ENCODE measurements around the gene ATF7IP2.
"Not testable (repeated sequence)": the region's sequence is repeated elsewhere in the genome, so short reads cannot be mapped to it uniquely, and the experiment has no call there.

Gene ATF7IP2

GRCh38 chr16:10362077-10362863 lies 23.6 kb upstream of the ATF7IP2 start:
- peak; percentile 23 to 76 for DNase-seq (ENCODE audit: low read depth in 1 of 2, low spot score in 1 of 2)
- H3K27ac ChIP-seq (replicated peaks) = peak overlapping the region; percentile 40
- peak; percentile 61; the same call in 1 of the 2 replicates for TF ChIP-seq POLR2AphosphoS5 (IDR thresholded peaks at IDR 0.05; ENCODE audit: low read depth)
- TF ChIP-seq CTCF (IDR thresholded peaks at IDR 0.05; ENCODE audit: insufficient read depth, low read length) = no peak
- peak; percentile 40; the same call in 1 of the 2 replicates for TF ChIP-seq SPI1 (IDR thresholded peaks at IDR 0.05; ENCODE audit: borderline replicate concordance, low read depth)
- no peaks in the 10 kb centered on the region for H3K27me3 ChIP-seq (ENCODE audit: insufficient read depth, poor library complexity, severe bottlenecking)
- no peak overlapping the region for H3K4me3 ChIP-seq (replicated peaks; ENCODE audit: insufficient read depth, low read length)

GRCh38 chr16:10362864-10363197 lies 23.0 kb upstream of the ATF7IP2 start:
- not testable (repeated sequence) for H3K27ac ChIP-seq (replicated peaks)

GRCh38 chr16:10366619-10367018 lies 19.2 kb upstream of the ATF7IP2 start:
- DNase-seq (ENCODE audit: low read depth in 1 of 2, low spot score in 1 of 2); H3K27me3 ChIP-seq (ENCODE audit: insufficient read depth, poor library complexity, severe bottlenecking); H3K27ac ChIP-seq (replicated peaks); H3K4me3 ChIP-seq (replicated peaks; ENCODE audit: insufficient read depth, low read length): not testable (repeated sequence)

More at GRCh38 chr16:10362864-10363197, 23.0 kb upstream of the ATF7IP2 start:
- H3K27me3 ChIP-seq (ENCODE audit: insufficient read depth, poor library complexity, severe bottlenecking); H3K4me3 ChIP-seq (replicated peaks; ENCODE audit: insufficient read depth, low read length); DNase-seq (ENCODE audit: low read depth in 1 of 2, low spot score in 1 of 2): not testable (repeated sequence)

GRCh38 chr16:10367616-10368188 lies 18.2 kb upstream of the ATF7IP2 start:
- H3K27me3 ChIP-seq (ENCODE audit: insufficient read depth, poor library complexity, severe bottlenecking) = no peaks in the 10 kb centered on the region
- no peak overlapping the region for H3K27ac ChIP-seq (replicated peaks)
- H3K4me3 ChIP-seq (replicated peaks; ENCODE audit: insufficient read depth, low read length) = no peak overlapping the region
- no peak for DNase-seq (ENCODE audit: low read depth in 1 of 2, low spot score in 1 of 2)
- no peak for TF ChIP-seq GABPA (IDR thresholded peaks at IDR 0.05; ENCODE audit: low read depth)

GRCh38 chr16:10368969-10369551 lies 16.8 kb upstream of the ATF7IP2 start:
- Histone ChIP-seq H3K27me3 (ENCODE audit: insufficient read depth, poor library complexity, severe bottlenecking) (no peaks in the 10 kb centered on the region), H3K4me3 (replicated peaks; ENCODE audit: insufficient read depth, low read length) (no peak overlapping the region), H3K27ac (replicated peaks) (no peak overlapping the region)
- no peak for TF ChIP-seq CTCF (IDR thresholded peaks at IDR 0.05; ENCODE audit: insufficient read depth, low read length)
- TF ChIP-seq GABPA (IDR thresholded peaks at IDR 0.05; ENCODE audit: low read depth) = no peak
- no peak for TF ChIP-seq REST (IDR thresholded peaks at IDR 0.05; ENCODE audit: insufficient replicate concordance, low read depth)
- TF ChIP-seq SPI1 (IDR thresholded peaks at IDR 0.05; ENCODE audit: borderline replicate concordance, low read depth) = no peak
- TF ChIP-seq POLR2AphosphoS5 (IDR thresholded peaks at IDR 0.05; ENCODE audit: low read depth) = no peak
- DNase-seq (ENCODE audit: low read depth in 1 of 2, low spot score in 1 of 2) = no peak

GRCh38 chr16:10370096-10370726 lies 15.7 kb upstream of the ATF7IP2 start:
- no peaks in the 10 kb centered on the region for H3K27me3 ChIP-seq (ENCODE audit: insufficient read depth, poor library complexity, severe bottlenecking)
- H3K27ac ChIP-seq (replicated peaks) = no peak overlapping the region
- TF ChIP-seq POLR2AphosphoS5 (IDR thresholded peaks at IDR 0.05; ENCODE audit: low read depth) = no peak
- TF ChIP-seq GABPA (IDR thresholded peaks at IDR 0.05; ENCODE audit: low read depth) = no peak
- TF ChIP-seq SPI1 (IDR thresholded peaks at IDR 0.05; ENCODE audit: borderline replicate concordance, low read depth) = no peak
- no peak for TF ChIP-seq REST (IDR thresholded peaks at IDR 0.05; ENCODE audit: insufficient replicate concordance, low read depth)
- no peak for TF ChIP-seq CTCF (IDR thresholded peaks at IDR 0.05; ENCODE audit: insufficient read depth, low read length)
- DNase-seq (ENCODE audit: low read depth in 1 of 2, low spot score in 1 of 2) = no peak
- no peak overlapping the region for H3K4me3 ChIP-seq (replicated peaks; ENCODE audit: insufficient read depth, low read length)

Measured in HL-60 (cell line).